Measurements from ENCODE around the gene OPCML. TPM values are rescaled to one million over a fixed set of nuclear protein-coding genes. Genes with fewer than 3 reads are reported as not detected.

Gene OPCML
- polyA plus RNA-seq, 1 donor (not counting 4 experiments of a cell fraction or from before 2014, with no cell fraction given): 0.04 TPM

DNA sequence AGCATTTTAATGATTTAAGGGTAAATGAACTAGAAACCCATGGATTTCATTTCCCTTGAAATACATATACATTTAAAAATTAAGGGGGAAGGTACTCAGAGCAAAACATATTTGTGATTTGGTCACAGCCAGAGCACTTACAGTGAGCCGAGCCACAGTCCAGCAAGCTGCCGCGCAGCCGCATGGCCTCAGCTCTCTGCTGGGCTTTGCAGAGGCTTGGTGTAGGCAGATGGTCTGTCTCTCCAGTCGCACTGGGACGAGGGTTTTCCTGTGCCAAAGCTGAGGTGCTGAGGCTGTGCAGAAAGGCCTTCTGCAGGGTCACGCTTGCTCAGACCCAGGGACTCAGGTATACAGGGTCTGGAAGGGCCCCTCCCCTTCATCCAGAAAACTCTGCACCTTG is 367.3 kb downstream of the OPCML start:
- Histone ChIP-seq H3K27ac (ENCODE audit: control insufficient read depth, insufficient read depth, low read length) (no peak overlapping the region), H3K79me2 (ENCODE audit: control insufficient read depth, insufficient read depth, low read length) (no peaks in the 10 kb centered on the region), H3K9me3 (ENCODE audit: control insufficient read depth, low read depth, low read length) (no peaks in the 10 kb centered on the region), H3K4me3 (ENCODE audit: control insufficient read depth in 2 of 3, extremely low read depth in 1 of 3, insufficient read depth in 2 of 3, low read depth in 1 of 3, low read length in 3 of 3) (no peak overlapping the region), H3K4me2 (ENCODE audit: control insufficient read depth, extremely low read depth, insufficient read depth, low read depth, low read length) (no peak overlapping the region), H2AFZ (ENCODE audit: control insufficient read depth, low read length) (no peak overlapping the region), H3K36me3 (ENCODE audit: control insufficient read depth in 2 of 2, extremely low read depth in 1 of 2, insufficient read depth in 2 of 2, low read length in 2 of 2) (no peaks in the 10 kb centered on the region), H3K4me1 (ENCODE audit: control insufficient read depth, extremely low read depth, insufficient read depth, low read length) (no peaks in the 10 kb centered on the region), H4K20me1 (ENCODE audit: control insufficient read depth, extremely low read depth, insufficient read depth, low read length) (no peaks in the 10 kb centered on the region), H3K9me1 (ENCODE audit: control insufficient read depth, extremely low read depth, insufficient read depth, low read length) (no peaks in the 10 kb centered on the region), H3K9ac (ENCODE audit: control insufficient read depth, extremely low read depth, insufficient read depth, low read length) (no peak overlapping the region), H3K27me3 (ENCODE audit: control insufficient read depth, extremely low read depth, insufficient read depth, low read length) (no peaks in the 10 kb centered on the region)
- TF ChIP-seq, protein P1, sequence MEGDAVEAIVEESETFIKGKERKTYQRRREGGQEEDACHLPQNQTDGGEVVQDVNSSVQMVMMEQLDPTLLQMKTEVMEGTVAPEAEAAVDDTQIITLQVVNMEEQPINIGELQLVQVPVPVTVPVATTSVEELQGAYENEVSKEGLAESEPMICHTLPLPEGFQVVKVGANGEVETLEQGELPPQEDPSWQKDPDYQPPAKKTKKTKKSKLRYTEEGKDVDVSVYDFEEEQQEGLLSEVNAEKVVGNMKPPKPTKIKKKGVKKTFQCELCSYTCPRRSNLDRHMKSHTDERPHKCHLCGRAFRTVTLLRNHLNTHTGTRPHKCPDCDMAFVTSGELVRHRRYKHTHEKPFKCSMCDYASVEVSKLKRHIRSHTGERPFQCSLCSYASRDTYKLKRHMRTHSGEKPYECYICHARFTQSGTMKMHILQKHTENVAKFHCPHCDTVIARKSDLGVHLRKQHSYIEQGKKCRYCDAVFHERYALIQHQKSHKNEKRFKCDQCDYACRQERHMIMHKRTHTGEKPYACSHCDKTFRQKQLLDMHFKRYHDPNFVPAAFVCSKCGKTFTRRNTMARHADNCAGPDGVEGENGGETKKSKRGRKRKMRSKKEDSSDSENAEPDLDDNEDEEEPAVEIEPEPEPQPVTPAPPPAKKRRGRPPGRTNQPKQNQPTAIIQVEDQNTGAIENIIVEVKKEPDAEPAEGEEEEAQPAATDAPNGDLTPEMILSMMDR (optimal IDR thresholded peaks at IDR 0.05 in 1 of 3, IDR thresholded peaks at IDR 0.05 in 1 of 3, conservative IDR thresholded peaks at IDR 0.05 in 1 of 3; ENCODE audit: extremely low read depth in 1 of 3, insufficient read depth in 2 of 3, low read length in 3 of 3): no peak
- TF ChIP-seq EZH2 (IDR thresholded peaks at IDR 0.05; ENCODE audit: low read length): no peak
- DNase-seq (ENCODE audit: low read depth, low spot score): no peak
- dilution Hi-C loops (cut with MboI; ENCODE audit: extremely low pct_ligation_motif_present, low sequenced_read_pairs): no loop called here
- FAIRE-seq: no peak

- Histone ChIP-seq H3K9me3 (ENCODE audit: control insufficient read depth, low read depth, low read length) (no peaks in the 10 kb centered on the region), H2AFZ (ENCODE audit: control insufficient read depth, low read length) (no peak overlapping the region), H4K20me1 (ENCODE audit: control insufficient read depth, extremely low read depth, insufficient read depth, low read length) (no peaks in the 10 kb centered on the region), H3K4me3 (ENCODE audit: control insufficient read depth in 2 of 3, extremely low read depth in 1 of 3, insufficient read depth in 2 of 3, low read depth in 1 of 3, low read length in 3 of 3) (no peak overlapping the region), H3K9ac (ENCODE audit: control insufficient read depth, extremely low read depth, insufficient read depth, low read length) (no peak overlapping the region), H3K36me3 (ENCODE audit: control insufficient read depth in 2 of 2, extremely low read depth in 1 of 2, insufficient read depth in 2 of 2, low read length in 2 of 2) (no peaks in the 10 kb centered on the region), H3K27ac (ENCODE audit: control insufficient read depth, insufficient read depth, low read length) (no peak overlapping the region), H3K9me1 (ENCODE audit: control insufficient read depth, extremely low read depth, insufficient read depth, low read length) (no peaks in the 10 kb centered on the region), H3K4me1 (ENCODE audit: control insufficient read depth, extremely low read depth, insufficient read depth, low read length) (no peaks in the 10 kb centered on the region), H3K27me3 (ENCODE audit: control insufficient read depth, extremely low read depth, insufficient read depth, low read length) (no peaks in the 10 kb centered on the region), H3K4me2 (ENCODE audit: control insufficient read depth, extremely low read depth, insufficient read depth, low read depth, low read length) (no peak overlapping the region), H3K79me2 (ENCODE audit: control insufficient read depth, insufficient read depth, low read length) (no peaks in the 10 kb centered on the region)
- no peak for TF ChIP-seq EZH2 (IDR thresholded peaks at IDR 0.05; ENCODE audit: low read length)
- TF ChIP-seq, protein P1 (optimal IDR thresholded peaks at IDR 0.05 in 1 of 3, IDR thresholded peaks at IDR 0.05 in 1 of 3, conservative IDR thresholded peaks at IDR 0.05 in 1 of 3; ENCODE audit: extremely low read depth in 1 of 3, insufficient read depth in 2 of 3, low read length in 3 of 3): peak; percentile 35 to 46 (median 43)
- no peak for FAIRE-seq
- dilution Hi-C loops (cut with MboI; ENCODE audit: extremely low pct_ligation_motif_present, low sequenced_read_pairs): no loop called here
- DNase-seq (ENCODE audit: low read depth, low spot score): no peak
Measured at GRCh38 chr11:133163463-133164419, 368.6 kb downstream of the OPCML start.

Data from keratinocyte (primary cell).